ENCODE data around the gene CDHR3. TPM values are rescaled to one million over a fixed set of nuclear protein-coding genes. Genes with fewer than 3 reads are reported as not detected.

The CDHR3 gene
- total RNA-seq, 2 experiments from 2014 or later: 0.38 TPM; not detected in 1

- no peak overlapping the region for H3K27ac Mint-ChIP-seq
- H3K4me3 Mint-ChIP-seq: no peak overlapping the region
- no peak for DNase-seq
Measured at GRCh38 chr7:106038289-106038688, 75.2 kb downstream of the CDHR3 start.

GRCh38 chr7:106038916-106039315, 75.9 kb downstream of the CDHR3 start:
- peaks cover 29% of the 10 kb centered on the region for H3K4me1 Mint-ChIP-seq
- DNase-seq: no peak
- no peak overlapping the region for H3K4me3 Mint-ChIP-seq
- H3K9me3 Mint-ChIP-seq: no peaks in the 10 kb centered on the region
- H3K27me3 Mint-ChIP-seq: no peaks in the 10 kb centered on the region
- H3K27ac Mint-ChIP-seq: no peak overlapping the region
- no peaks in the 10 kb centered on the region for H3K36me3 Mint-ChIP-seq

More at GRCh38 chr7:106038289-106038688, 75.2 kb downstream of the CDHR3 start:
- Mint-ChIP-seq H3K9me3 (no peaks in the 10 kb centered on the region), H3K27me3 (no peaks in the 10 kb centered on the region), H3K36me3 (no peaks in the 10 kb centered on the region), H3K4me1 (peaks cover 29% of the 10 kb centered on the region)

- Mint-ChIP-seq H3K4me1 (peaks cover 29% of the 10 kb centered on the region), H3K36me3 (no peaks in the 10 kb centered on the region), H3K4me3 (no peak overlapping the region), H3K27ac (no peak overlapping the region), H3K27me3 (no peaks in the 10 kb centered on the region), H3K9me3 (no peaks in the 10 kb centered on the region)
- no peak for DNase-seq
Measured at GRCh38 chr7:106039486-106040060, 76.5 kb downstream of the CDHR3 start.

- no peaks in the 10 kb centered on the region for H3K36me3 Mint-ChIP-seq
- no peaks in the 10 kb centered on the region for H3K27me3 Mint-ChIP-seq
- peak; percentile 31 for DNase-seq
- no peak overlapping the region for H3K27ac Mint-ChIP-seq
- no peaks in the 10 kb centered on the region for H3K9me3 Mint-ChIP-seq
- H3K4me3 Mint-ChIP-seq: no peak overlapping the region
- peaks cover 29% of the 10 kb centered on the region for H3K4me1 Mint-ChIP-seq
Measured at GRCh38 chr7:106041140-106041717, 78.2 kb downstream of the CDHR3 start.

- H3K9me3 Mint-ChIP-seq: no peaks in the 10 kb centered on the region
- no peaks in the 10 kb centered on the region for H3K36me3 Mint-ChIP-seq
- no peak for DNase-seq
- no peak overlapping the region for H3K27ac Mint-ChIP-seq
- peak overlapping the region; percentile 22 for H3K4me3 Mint-ChIP-seq
- peaks cover 29% of the 10 kb centered on the region for H3K4me1 Mint-ChIP-seq
- no peaks in the 10 kb centered on the region for H3K27me3 Mint-ChIP-seq
Measured at GRCh38 chr7:106042196-106042611, 79.1 kb downstream of the CDHR3 start.

- Mint-ChIP-seq H3K4me1 (peaks cover 27% of the 10 kb centered on the region), H3K27ac (no peak overlapping the region), H3K27me3 (no peaks in the 10 kb centered on the region), H3K9me3 (no peaks in the 10 kb centered on the region), H3K4me3 (no peak overlapping the region), H3K36me3 (no peaks in the 10 kb centered on the region)
- DNase-seq: no peak
Measured at GRCh38 chr7:106045139-106045538, 82.1 kb downstream of the CDHR3 start.

GRCh38 chr7:106045586-106045985, 82.5 kb downstream of the CDHR3 start:
- no peak overlapping the region for H3K27ac Mint-ChIP-seq
- no peaks in the 10 kb centered on the region for H3K27me3 Mint-ChIP-seq
- H3K4me3 Mint-ChIP-seq: no peak overlapping the region
- H3K4me1 Mint-ChIP-seq: peaks cover 23% of the 10 kb centered on the region
- no peaks in the 10 kb centered on the region for H3K36me3 Mint-ChIP-seq
- DNase-seq: no peak
- no peaks in the 10 kb centered on the region for H3K9me3 Mint-ChIP-seq

- Mint-ChIP-seq H3K27ac (no peak overlapping the region), H3K27me3 (no peaks in the 10 kb centered on the region), H3K36me3 (no peaks in the 10 kb centered on the region), H3K4me1 (peaks cover 7% of the 10 kb centered on the region), H3K4me3 (no peak overlapping the region), H3K9me3 (no peaks in the 10 kb centered on the region)
- no peak for DNase-seq
Measured at GRCh38 chr7:106047184-106047583, 84.1 kb downstream of the CDHR3 start.

- Mint-ChIP-seq H3K27ac (no peak overlapping the region), H3K27me3 (no peaks in the 10 kb centered on the region), H3K9me3 (no peaks in the 10 kb centered on the region), H3K4me3 (no peak overlapping the region), H3K4me1 (no peaks in the 10 kb centered on the region), H3K36me3 (no peaks in the 10 kb centered on the region)
- DNase-seq: no peak
Measured at GRCh38 chr7:106047818-106048705, 85.0 kb downstream of the CDHR3 start.

- H3K36me3 Mint-ChIP-seq: no peaks in the 10 kb centered on the region
- H3K9me3 Mint-ChIP-seq: no peaks in the 10 kb centered on the region
- H3K4me1 Mint-ChIP-seq: no peaks in the 10 kb centered on the region
- no peak overlapping the region for H3K4me3 Mint-ChIP-seq
- no peak overlapping the region for H3K27ac Mint-ChIP-seq
- H3K27me3 Mint-ChIP-seq: no peaks in the 10 kb centered on the region
- DNase-seq: no peak
Measured at GRCh38 chr7:106048706-106049020, 85.6 kb downstream of the CDHR3 start.

GRCh38 chr7:106049139-106049752, 86.2 kb downstream of the CDHR3 start:
- Mint-ChIP-seq H3K4me1 (no peaks in the 10 kb centered on the region), H3K36me3 (no peaks in the 10 kb centered on the region), H3K4me3 (no peak overlapping the region), H3K9me3 (no peaks in the 10 kb centered on the region), H3K27me3 (no peaks in the 10 kb centered on the region), H3K27ac (no peak overlapping the region)
- DNase-seq: no peak

- no peak for DNase-seq
- Mint-ChIP-seq H3K36me3 (no peaks in the 10 kb centered on the region), H3K4me1 (no peaks in the 10 kb centered on the region), H3K9me3 (no peaks in the 10 kb centered on the region), H3K27ac (no peak overlapping the region), H3K27me3 (no peaks in the 10 kb centered on the region), H3K4me3 (no peak overlapping the region)
Measured at GRCh38 chr7:106050002-106050745, 87.1 kb downstream of the CDHR3 start.

- no peaks in the 10 kb centered on the region for H3K27me3 Mint-ChIP-seq
- no peak for DNase-seq
- H3K9me3 Mint-ChIP-seq: no peaks in the 10 kb centered on the region
- H3K36me3 Mint-ChIP-seq: no peaks in the 10 kb centered on the region
- no peak overlapping the region for H3K27ac Mint-ChIP-seq
- no peaks in the 10 kb centered on the region for H3K4me1 Mint-ChIP-seq
- H3K4me3 Mint-ChIP-seq: no peak overlapping the region
Measured at GRCh38 chr7:106050746-106051117, 87.7 kb downstream of the CDHR3 start.

GRCh38 chr7:106052681-106053080, 89.6 kb downstream of the CDHR3 start:
- DNase-seq: no peak
- Mint-ChIP-seq H3K9me3 (no peaks in the 10 kb centered on the region), H3K27me3 (no peaks in the 10 kb centered on the region), H3K27ac (no peak overlapping the region), H3K4me3 (no peak overlapping the region), H3K4me1 (peaks cover 10% of the 10 kb centered on the region), H3K36me3 (no peaks in the 10 kb centered on the region)

- H3K36me3 Mint-ChIP-seq: no peaks in the 10 kb centered on the region
- peaks cover 14% of the 10 kb centered on the region for H3K4me1 Mint-ChIP-seq
- DNase-seq: no peak
- no peaks in the 10 kb centered on the region for H3K9me3 Mint-ChIP-seq
- no peak overlapping the region for H3K4me3 Mint-ChIP-seq
- no peaks in the 10 kb centered on the region for H3K27me3 Mint-ChIP-seq
- H3K27ac Mint-ChIP-seq: no peak overlapping the region
Measured at GRCh38 chr7:106053109-106053508, 90.0 kb downstream of the CDHR3 start.

Data from activated naive CD8-positive, alpha-beta T cell treated with anti-CD3 and anti-CD28 coated beads for 36 hours (primary cell).